HUES48 (cell line): ENCODE data around the gene ATP8B1.
"Not testable (repeated sequence)": the region's sequence is repeated elsewhere in the genome, so short reads cannot be mapped to it uniquely, and the experiment has no call there.

Experiments used
- H3K27ac ChIP-seq: one replicate; pipeline ENCODE4 v1.7.0; 2013; ENCODE audit warnings: low read depth, low read length, inconsistent platforms
- H3K27me3 ChIP-seq: 2 replicates; pipeline ENCODE4 v1.6.1; 2013; ENCODE audit warnings: mild to moderate bottlenecking, low read length; ENCODE audit not compliant: control insufficient read depth, insufficient read depth
- H3K36me3 ChIP-seq: 2 replicates; pipeline ENCODE4 v1.6.1; 2013; ENCODE audit warnings: low read length; ENCODE audit not compliant: control insufficient read depth, insufficient read depth
- H3K4me1 ChIP-seq: 2 replicates; pipeline ENCODE4 v1.6.1; 2013; ENCODE audit warnings: mild to moderate bottlenecking, low read length; ENCODE audit not compliant: control insufficient read depth, insufficient read depth
- H3K4me3 ChIP-seq: 2 replicates; pipeline ENCODE4 v1.5.1; 2013; ENCODE audit warnings: mild to moderate bottlenecking, low read depth, low read length
- H3K9ac ChIP-seq: 2 replicates; pipeline ENCODE4 v1.6.1; 2013; ENCODE audit warnings: mild to moderate bottlenecking, low read depth, low read length, moderate library complexity
- H3K9me3 ChIP-seq: 2 replicates; pipeline ENCODE4 v1.6.1; 2013; ENCODE audit warnings: low read length; ENCODE audit not compliant: control insufficient read depth, insufficient read depth

The ATP8B1 gene

DNA sequence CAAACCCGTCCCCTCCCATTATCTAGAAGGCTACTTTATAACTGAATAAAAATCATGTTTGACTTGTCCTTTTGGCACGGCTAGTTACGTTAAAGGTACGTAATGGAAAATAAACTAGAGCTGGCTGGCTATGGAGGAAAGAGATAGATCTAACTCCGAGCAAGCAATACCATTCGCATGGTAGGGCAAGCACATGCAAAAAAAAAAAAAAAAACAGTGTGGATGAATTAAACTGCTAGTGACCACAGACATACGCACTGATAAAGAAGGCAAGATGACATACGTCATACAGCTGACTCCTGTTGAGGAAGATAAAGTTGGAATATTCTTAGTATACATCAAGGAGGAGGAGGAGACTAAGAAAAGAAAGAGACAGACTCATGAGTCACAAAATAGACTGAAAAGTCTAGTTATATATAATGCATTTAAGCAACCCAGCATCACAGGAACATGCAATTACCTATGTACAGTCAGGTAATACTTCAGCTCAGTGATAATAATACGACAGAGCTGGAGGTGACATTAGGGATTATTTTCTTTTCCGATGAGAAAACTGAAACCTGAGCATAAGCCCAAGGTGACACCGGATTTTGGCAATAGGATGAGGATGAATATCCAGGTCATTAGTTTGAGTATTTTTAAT is 143.5 kb downstream of the ATP8B1 start:
- Histone ChIP-seq H3K9me3 (0 out of 2 replicates have a peak, but pooled peaks cover 4% of the 10 kb centered on the region), H3K9ac (no peak overlapping the region), H3K4me1 (no peaks in the 10 kb centered on the region), H3K27me3 (no peaks in the 10 kb centered on the region), H3K27ac (no peak overlapping the region), H3K4me3 (no peak overlapping the region), H3K36me3 (peaks cover 3% of the 10 kb centered on the region; the same call in 1 of the 2 replicates)

DNA sequence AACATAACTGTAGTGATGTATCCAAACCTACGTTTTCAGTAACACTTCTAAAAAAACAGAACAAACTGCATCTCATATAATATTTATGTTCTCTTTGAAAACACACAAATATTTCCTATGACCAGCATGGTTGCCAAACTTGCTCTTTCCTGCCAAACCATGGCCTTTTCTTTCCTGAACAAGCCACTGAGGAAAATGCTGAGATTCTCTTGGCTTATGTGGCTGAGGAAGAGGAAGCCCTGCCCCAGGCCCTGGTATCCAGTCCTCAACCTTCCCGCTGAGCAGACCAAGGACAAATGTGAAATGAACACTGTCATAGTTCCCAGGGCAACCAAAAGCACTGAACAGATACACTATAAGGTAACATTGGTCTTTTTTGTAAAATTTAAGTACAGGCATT is 145.6 kb downstream of the ATP8B1 start:
- Histone ChIP-seq H3K4me3 (no peak overlapping the region), H3K9me3 (0 out of 2 replicates have a peak, but pooled peaks cover 4% of the 10 kb centered on the region), H3K27me3 (no peaks in the 10 kb centered on the region), H3K9ac (no peak overlapping the region), H3K27ac (no peak overlapping the region), H3K4me1 (no peaks in the 10 kb centered on the region), H3K36me3 (peaks cover 3% of the 10 kb centered on the region; the same call in 1 of the 2 replicates)

DNA sequence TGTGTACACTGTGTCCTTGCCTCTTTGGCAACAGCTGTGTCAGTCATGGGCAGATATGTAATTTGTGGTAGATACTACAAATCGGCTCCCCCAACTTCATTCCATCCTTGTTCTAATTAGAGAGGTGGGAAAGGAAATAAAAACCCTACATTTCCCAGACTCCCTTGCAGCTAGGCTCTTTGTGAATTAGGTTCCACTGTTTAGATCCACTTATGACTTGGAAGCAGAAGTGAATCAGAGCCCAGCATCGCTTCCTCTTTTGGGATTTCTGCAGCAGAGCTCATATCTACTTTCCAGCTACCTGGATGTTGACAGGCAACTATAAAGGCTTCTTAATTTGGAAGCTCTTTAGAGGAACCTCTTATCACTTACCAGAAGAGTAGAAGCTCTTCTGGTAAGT is 147.4 kb downstream of the ATP8B1 start:
- Histone ChIP-seq H3K36me3 (peaks cover 3% of the 10 kb centered on the region; the same call in 1 of the 2 replicates), H3K9me3 (0 out of 2 replicates have a peak, but pooled peaks cover 4% of the 10 kb centered on the region), H3K27me3 (no peaks in the 10 kb centered on the region), H3K9ac (no peak overlapping the region), H3K27ac (no peak overlapping the region), H3K4me3 (no peak overlapping the region), H3K4me1 (no peaks in the 10 kb centered on the region)

DNA sequence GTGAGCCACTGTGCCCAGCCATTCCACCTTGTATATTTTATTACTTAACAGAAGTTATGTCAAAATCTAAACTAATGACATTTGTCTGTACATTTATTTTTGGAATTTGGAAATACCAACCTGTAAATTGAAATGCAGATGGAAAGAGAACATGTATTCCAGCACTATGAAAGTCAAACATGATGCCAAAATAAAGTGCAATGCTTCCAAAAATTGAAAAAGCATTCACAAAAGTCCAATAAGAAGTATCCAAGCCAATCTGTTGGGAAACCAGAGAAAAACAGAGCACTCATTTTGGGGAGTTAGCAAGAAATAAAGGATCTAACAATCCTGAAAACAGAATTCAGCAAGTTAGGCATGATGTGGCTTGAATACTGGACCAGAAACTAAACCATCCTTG is 151.2 kb downstream of the ATP8B1 start:
- Histone ChIP-seq H3K9ac (no peak overlapping the region), H3K27me3 (no peaks in the 10 kb centered on the region), H3K27ac (no peak overlapping the region), H3K4me1 (no peaks in the 10 kb centered on the region), H3K36me3 (peaks cover 3% of the 10 kb centered on the region; the same call in 1 of the 2 replicates), H3K9me3 (0 out of 2 replicates have a peak, but pooled peaks cover 4% of the 10 kb centered on the region), H3K4me3 (no peak overlapping the region)

DNA sequence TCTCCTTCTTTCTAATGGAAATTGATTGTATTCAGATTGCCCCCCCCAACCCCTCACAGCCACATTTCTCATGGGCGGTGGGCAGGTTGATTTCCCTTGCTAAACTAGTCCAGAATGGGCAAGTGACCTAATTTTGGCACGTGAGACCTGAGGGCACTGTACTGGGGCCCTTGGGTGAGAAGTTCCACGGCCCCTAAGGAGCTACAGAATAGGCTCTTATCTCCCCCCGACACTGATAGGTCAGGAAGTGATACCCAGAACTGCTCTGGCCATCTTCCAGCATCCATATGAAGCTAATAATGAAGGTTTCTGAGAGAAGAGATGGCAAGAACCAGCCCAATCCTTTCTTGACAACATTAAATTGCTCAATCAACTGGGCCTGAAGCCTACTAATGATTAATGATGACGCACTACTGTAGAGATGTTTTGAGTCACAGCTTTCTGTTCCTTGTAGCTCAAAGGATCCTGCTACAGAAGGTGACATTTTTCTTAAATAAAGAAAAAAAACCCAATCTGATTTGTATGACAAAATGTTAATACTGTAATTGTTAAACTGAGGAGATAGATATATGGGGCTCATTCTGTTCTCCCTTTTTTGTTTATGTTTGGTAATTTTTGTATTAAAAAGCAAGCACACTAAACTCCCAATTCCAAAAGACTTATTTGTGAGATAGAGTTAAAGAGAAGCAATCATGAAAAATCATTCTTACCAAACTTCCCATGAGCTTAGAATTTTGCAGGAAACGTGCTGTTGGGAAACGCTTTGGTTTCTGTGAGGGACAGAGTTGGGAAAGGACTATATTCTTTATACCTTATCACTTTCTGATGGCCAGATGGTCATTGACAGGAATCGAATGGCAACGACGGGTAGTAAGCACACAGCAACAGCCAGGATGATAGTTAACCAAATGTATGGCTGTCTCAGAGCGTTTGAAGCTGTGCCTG is 153.3 kb downstream of the ATP8B1 start:
- Histone ChIP-seq H3K9ac (no peak overlapping the region), H3K9me3 (no peaks in the 10 kb centered on the region), H3K27me3 (no peaks in the 10 kb centered on the region), H3K4me3 (no peak overlapping the region), H3K4me1 (no peaks in the 10 kb centered on the region), H3K36me3 (no peaks in the 10 kb centered on the region), H3K27ac (no peak overlapping the region)

DNA sequence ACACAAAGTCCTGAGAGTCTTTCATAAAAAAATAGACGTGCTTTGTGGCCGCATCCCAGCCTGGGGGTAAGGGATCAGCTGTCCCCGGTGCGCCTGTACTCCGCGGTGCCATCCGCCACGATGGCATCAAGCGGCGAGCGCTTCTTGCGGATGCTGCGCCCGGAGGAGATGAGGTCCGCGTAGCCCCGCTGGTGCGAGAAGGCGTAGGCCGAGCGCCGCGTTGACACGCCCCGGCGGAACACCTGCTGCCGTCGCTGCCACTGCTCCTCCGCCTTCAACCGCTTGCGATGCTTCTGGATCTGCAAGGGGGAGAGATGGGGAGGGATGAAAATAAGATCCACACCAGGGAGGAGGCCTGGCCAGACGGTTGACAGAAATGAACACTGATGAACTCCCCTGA is 154.7 kb downstream of the ATP8B1 start:
- Histone ChIP-seq H3K27me3 (no peaks in the 10 kb centered on the region), H3K9me3 (no peaks in the 10 kb centered on the region), H3K36me3 (no peaks in the 10 kb centered on the region), H3K4me3 (no peak overlapping the region), H3K27ac (no peak overlapping the region), H3K9ac (no peak overlapping the region), H3K4me1 (no peaks in the 10 kb centered on the region)

DNA sequence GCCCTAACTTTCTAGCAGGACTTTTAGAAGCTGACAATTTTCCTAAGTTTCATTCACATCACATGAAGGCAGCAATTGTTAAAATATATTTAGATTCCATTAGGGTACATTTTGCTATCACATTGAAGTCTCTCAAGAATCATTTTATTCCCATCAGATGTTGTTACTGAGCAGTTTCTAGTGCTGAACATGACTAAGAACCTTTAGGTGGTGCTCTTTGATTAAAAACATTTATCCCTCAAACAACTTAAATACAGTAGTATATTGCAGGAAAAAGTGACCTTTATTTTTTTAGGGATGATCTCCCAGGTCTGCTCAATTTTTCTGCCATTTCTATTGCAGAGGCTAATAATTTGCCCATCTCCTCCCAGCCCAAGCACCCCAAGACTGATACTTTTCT is 158.6 kb downstream of the ATP8B1 start:
- H3K36me3 ChIP-seq = peaks cover 3% of the 10 kb centered on the region; the same call in 1 of the 2 replicates
- no peak overlapping the region for H3K4me3 ChIP-seq
- H3K9ac ChIP-seq = no peak overlapping the region
- H3K4me1 ChIP-seq = no peaks in the 10 kb centered on the region
- H3K27ac ChIP-seq = no peak overlapping the region
- H3K9me3 ChIP-seq = no peaks in the 10 kb centered on the region
- H3K27me3 ChIP-seq = no peaks in the 10 kb centered on the region

DNA sequence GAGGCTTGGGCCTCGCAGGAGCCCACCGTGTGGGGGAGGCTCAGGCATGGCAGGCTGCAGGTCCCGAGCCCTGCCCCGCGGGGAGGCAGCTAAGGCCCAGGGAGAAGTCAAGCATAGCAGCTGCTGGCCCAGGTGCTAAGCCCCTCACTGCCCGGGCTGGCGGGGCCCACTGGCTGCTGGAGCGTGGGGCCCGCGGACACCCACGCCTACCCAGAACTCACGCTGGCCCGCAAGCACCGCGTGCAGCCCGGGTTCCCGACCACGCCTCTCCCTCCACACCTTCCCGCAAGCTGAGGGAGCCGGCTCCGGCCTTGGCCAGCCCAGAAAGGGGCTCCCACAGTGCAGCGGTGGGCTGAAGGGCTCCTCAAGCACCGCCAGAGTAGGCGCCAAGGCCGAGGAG is 159.4 kb downstream of the ATP8B1 start:
- not testable (repeated sequence) for H3K9me3 ChIP-seq, H3K27me3 ChIP-seq, H3K4me1 ChIP-seq, H3K4me3 ChIP-seq, H3K9ac ChIP-seq, H3K36me3 ChIP-seq, H3K27ac ChIP-seq

DNA sequence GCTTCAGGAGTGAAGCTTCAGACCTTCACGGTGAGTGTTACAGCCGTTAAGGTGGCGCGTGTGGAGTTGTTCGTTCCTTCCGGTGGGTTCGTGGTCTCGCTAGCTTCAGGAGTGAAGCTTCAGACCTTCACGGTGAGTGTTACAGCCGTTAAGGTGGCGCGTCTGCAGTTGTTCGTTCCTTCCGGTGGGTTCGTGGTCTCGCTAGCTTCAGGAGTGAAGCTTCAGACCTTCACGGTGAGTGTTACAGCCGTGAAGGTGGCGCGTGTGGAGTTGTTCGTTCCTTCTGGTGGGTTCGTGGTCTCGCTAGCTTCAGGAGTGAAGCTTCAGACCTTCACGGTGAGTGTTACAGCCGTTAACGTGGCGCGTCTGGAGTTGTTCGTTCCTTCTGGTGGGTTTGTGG is 160.7 kb downstream of the ATP8B1 start:
- not testable (repeated sequence) for H3K9ac ChIP-seq, H3K27me3 ChIP-seq, H3K27ac ChIP-seq, H3K4me1 ChIP-seq, H3K9me3 ChIP-seq, H3K36me3 ChIP-seq, H3K4me3 ChIP-seq

DNA sequence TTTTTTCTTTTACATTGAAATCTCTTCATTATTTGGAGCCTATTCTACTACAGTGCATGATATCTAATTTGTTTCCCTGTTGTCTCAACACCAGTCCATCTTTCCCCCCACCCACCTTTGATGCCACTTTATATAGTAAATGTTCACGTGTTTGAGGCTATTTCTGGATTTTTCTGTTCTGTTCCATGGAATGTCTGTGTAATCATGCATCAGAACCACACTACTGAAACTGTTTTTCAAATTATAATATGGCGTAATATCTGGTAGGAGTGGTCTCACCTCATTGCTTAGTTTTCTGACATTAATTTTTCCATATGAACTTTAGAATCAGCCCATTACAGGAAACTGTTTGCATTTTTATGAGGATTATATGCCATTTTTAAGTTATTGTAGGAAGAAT is 162.4 kb downstream of the ATP8B1 start:
- peaks cover 3% of the 10 kb centered on the region; the same call in 1 of the 2 replicates for H3K36me3 ChIP-seq
- H3K9me3 ChIP-seq = no peaks in the 10 kb centered on the region
- H3K27me3 ChIP-seq = no peaks in the 10 kb centered on the region
- H3K9ac ChIP-seq = no peak overlapping the region
- H3K27ac ChIP-seq = no peak overlapping the region
- H3K4me1 ChIP-seq = no peaks in the 10 kb centered on the region
- no peak overlapping the region for H3K4me3 ChIP-seq

DNA sequence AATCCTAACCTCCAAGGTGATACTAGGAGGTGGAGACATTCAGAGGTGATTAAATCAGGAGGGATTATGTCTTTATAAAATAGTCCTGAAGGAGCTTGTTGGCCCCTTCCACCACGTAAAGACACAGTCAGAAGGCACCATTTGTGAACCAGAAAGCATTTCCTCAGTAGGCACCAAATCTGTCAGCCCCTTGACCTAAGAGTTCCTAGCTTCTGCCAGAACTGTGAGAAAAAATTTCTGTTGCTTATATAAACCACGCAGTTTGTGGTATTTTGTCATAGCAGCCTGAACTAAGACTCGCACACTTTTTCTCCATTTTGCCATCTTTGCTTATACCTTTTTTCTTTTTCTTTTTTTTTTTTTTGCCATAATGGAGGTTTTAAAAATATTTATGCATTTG is 162.9 kb downstream of the ATP8B1 start:
- Histone ChIP-seq H3K9me3 (no peaks in the 10 kb centered on the region), H3K27me3 (no peaks in the 10 kb centered on the region), H3K4me3 (no peak overlapping the region), H3K9ac (no peak overlapping the region), H3K4me1 (no peaks in the 10 kb centered on the region), H3K36me3 (peaks cover 3% of the 10 kb centered on the region; the same call in 1 of the 2 replicates), H3K27ac (no peak overlapping the region)
